GM18508 (cell line): ENCODE results near the gene MACO1.
"Not testable (repeated sequence)": the region's sequence is repeated elsewhere in the genome, so short reads cannot be mapped to it uniquely, and the experiment has no call there.

Source experiments
- ATAC-seq: cut with Tn5 transposase; IDR thresholded peaks from one replicate; pipeline ENCODE4 v1.9.1; 2021; ENCODE audit warnings: moderate number of reproducible peaks; ENCODE audit not compliant: insufficient read depth, unreplicated experiment

Gene MACO1

DNA sequence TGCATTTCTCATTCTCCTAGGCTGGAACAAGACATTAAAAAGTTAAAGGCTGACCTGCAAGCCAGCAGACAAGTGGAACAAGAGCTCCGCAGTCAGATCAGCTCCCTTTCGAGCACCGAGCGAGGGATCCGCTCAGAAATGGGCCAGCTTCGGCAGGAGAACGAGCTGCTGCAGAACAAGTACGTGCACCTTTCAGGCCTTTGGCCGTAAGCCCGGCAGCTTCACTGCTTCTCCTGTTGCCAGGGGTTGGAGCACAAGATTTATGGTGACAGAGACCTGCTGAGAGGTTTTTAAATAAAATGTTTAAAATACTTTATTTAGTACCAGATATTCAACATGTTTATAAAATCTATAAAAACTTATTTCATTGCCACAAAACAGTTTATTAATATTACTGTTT is 53.4 kb downstream of the MACO1 start:
- no peak for ATAC-seq

DNA sequence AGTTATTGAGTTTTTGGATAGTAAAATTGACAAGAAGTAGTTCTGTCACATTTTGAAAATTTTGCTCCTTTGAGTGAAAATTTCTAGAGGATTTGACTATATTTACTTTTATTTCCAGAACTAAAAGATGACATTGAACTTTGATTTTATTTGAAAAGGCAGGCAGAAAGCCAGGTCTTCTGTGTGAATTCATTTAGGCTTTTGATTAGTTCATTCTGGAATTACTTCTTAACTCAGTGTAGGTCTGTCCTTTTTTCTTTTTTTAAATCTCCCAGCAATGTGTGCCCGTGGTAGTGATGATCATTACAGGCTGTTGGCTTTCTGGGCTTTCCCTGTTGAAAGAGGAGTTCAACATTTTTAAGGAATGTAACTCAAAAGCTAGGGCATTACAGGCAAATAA is 53.8 kb downstream of the MACO1 start:
- no peak for ATAC-seq

DNA sequence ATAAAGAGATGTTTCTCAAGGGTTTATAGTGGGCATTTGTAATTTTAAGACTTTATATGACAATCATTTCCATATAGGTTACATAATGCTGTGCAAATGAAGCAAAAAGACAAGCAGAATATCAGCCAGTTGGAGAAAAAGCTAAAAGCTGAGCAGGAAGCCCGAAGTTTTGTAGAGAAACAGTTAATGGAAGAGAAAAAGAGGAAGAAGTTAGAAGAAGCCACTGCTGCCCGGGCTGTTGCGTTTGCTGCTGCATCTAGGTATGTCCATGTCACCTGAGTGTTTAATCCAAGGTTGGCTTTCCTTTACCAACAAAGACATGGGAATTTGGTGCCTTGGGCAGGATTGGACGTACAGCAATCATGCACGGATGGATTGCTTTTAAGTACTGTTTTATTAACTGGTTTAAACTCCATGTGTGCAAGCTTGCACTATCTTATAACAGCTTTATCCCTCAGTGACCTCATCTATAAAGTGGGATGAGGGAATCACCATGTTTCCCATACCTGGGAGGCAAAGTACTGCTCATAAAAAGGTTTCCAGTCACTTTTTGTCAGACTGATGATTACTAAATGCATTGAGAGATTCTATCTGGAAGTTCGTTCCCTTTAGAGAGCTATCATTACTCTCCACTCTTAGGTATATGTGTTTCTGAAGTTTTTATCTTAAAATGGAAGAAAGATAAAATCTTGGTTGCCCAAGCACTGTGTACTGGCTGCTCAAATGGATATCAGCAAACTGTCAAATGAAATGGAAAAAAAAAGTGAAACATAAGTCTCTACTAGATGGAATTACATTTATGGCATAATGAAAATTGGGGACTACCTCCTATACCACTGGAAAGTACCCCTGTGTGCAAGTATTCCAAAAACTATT is 55.1 kb downstream of the MACO1 start:
- ATAC-seq, result no peak

DNA sequence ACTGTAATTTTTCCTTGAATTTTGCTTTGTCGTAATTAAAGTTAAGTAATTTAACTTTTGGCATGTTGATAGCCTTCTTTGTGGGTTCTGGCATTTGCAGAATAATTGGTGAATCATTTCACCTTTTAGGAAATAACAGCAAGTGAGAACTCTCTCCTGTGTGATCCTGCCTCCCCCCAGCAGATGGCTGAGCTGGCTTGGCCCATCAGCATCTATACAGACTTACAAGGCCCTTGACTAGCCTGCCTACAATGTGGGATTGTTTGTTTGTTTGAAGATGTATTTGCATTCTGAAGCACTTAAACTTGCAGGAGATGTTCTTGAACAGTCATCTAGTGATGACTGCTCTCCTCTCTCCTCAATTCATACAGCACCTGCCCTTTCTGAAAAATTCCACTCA is 55.9 kb downstream of the MACO1 start:
- no peak for ATAC-seq

DNA sequence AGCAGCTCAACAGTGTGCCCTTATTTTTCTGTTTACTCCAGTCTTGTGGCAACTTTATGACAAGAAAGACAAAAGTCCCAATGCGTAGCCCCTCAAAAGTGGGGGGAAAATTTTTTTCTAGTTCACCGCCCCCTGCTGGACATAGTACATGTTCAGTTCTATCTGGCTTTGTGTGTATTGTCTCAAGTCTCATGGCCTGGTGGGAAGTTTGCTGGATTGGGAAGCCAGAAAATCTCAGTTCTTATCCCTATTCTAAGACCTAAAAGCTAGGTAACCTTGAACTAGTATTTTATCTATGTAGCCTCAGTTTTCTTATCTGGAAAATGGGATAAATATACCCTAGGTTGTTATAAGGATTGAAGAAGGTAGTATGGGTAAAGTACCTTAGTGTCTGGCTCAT is 56.9 kb downstream of the MACO1 start:
- ATAC-seq, result no peak

DNA sequence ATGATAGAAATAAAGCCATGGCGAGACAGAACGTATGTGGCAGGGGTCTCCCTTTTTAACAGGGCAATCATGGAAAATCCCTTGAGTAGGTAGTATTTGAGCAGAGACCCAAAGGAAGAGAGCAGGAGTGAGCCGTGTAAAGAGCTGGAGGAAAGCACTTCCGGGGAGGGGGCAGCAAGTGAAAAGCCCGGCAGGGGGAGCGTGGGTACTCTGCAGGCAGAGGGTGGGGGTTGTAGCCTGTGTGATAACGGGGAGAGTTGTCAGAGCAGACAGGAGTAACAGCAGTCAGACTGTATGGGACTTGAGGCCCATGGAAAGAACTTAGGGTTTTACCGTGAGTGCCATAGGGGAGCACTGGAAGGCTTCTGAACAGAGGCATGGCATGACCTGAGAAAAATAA is 61.6 kb downstream of the MACO1 start:
- no peak for ATAC-seq

DNA sequence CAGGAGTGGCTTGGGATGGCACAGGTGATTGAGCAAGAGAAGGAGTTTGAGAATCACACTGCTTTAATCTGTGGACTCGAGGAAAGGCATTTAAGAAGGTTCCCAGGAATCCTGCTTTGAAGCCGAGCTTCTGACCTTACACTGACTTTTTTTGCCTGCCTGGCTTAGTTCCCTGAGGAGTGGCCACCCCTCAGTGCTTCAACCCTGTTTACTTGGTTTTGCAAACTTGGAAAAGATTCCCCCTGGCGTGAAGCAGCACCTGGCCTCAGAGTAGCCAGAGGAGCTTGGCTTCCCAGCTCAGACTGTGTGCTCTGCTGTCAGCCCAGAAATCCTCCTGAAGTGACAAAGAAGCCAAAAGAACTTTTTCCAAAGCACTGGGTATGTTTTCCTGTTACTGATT is 64.3 kb downstream of the MACO1 start:
- ATAC-seq, result no peak

DNA sequence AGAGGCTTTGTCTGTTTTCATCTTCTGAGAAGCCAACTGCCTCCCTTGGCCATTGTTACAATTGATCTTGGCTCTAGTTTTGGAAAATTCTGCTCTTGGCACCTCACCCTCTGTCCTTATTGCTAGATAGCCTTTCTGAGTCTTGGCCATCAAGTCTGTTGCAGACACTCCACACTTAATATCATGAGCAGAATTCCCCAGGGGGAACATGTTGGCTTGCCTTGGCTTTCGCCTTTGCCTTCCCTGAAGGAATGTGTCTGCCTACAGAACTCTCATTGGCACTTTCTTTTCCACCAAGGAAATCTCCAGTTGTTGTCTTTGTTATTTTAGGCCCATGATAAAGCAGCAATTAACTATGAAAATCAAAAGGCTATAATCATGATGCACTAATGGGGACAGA is 70.0 kb downstream of the MACO1 start:
- no peak for ATAC-seq

DNA sequence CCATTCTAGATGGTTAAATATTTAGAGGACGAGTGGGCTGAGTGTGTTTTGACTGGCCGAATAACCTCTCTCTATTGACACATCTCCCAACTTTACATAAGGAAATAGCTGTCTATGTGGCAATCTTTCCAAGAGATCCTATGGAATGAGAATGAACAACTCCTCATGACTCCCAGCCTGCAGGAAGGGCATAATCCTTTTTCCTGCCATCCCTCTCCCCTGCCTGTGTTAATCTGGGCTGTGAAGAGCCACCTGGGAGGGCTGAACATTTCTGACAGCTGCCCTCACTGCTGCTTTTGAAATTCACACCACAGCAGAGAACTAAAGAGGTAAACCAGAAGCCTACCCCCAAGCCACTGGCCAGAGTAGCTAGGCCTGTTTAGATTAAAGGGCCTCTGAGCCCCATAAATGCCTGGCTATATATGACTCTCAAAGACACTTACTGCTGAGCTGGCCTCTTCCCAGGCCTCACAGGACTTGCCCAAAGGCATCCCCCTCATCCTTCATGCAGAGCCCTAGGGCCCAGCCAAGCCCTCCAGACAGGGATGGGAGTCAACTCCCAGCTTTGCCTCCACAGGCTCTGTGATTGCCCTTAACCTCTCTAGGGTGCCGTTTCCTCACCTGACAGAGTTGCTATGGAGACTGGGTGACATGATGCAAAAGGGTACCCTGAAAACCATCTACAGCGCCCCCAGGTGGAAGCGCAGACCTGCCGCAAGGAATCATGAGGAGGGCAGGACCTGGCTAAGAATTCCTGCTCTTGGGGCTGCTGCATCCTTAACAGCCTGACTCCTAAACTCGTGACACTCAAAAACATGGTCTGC is 70.8 kb downstream of the MACO1 start:
- ATAC-seq, result no peak

DNA sequence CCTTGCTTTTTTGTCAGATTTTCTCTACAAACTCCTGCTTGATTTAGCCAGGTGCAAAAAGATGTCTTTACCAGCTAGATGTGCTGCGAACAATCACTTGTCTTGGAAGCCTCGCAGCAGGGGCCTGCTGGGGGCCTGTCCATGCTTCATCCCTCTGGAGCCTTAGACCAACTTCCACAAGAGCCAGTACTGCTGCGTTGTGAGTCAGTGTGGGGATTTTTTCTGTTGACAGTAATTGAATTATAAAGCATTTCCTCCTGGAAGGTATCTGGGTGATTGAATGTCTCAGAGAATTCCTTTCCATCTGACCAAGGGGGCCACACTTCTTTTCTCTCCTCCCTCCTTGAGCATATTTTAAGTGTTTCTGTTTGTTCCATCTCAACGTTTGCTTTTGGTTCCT is 72.3 kb downstream of the MACO1 start:
- no peak for ATAC-seq

DNA sequence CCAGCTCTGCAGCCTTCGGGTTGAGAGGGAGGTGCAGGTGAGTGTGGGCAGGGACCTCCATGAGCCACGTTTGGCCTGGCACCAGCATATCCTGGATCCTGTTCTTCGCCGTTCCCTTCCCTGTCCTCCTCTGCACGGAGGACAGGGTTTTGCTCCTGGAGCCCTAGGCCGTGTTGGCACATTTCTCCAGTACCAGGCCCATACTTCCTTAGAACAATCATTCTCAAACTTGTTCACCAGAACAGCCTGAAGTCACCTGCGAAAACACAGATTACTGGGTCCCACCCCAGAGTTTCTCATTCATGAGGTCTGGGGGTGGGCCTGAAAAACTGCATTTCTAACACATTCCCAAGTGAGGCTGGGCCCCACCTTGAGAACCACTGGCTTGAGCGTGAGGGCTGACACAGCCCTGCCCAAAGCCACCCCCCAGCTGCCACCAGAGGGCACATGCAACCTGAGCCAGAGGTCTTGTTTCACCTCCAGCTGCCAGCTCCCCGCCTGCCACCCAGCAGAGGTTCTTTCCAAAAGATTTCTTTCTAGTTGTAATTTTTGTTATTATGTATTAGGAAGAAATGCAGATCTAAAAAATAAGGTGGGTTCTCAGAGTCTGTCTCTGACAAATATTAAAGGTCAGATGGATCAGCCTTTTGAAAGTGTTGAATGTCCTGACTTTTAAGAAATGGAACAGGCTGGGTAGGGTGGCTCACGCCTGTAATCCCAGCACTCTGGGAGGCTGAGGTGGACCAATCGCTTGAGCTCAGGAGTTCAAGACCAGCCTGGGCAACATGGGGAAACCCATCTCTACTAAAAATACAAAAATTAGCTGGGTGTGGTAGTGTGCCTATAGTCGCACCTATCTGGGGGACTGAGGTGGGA is 73.1 kb downstream of the MACO1 start:
- no peak for ATAC-seq

DNA sequence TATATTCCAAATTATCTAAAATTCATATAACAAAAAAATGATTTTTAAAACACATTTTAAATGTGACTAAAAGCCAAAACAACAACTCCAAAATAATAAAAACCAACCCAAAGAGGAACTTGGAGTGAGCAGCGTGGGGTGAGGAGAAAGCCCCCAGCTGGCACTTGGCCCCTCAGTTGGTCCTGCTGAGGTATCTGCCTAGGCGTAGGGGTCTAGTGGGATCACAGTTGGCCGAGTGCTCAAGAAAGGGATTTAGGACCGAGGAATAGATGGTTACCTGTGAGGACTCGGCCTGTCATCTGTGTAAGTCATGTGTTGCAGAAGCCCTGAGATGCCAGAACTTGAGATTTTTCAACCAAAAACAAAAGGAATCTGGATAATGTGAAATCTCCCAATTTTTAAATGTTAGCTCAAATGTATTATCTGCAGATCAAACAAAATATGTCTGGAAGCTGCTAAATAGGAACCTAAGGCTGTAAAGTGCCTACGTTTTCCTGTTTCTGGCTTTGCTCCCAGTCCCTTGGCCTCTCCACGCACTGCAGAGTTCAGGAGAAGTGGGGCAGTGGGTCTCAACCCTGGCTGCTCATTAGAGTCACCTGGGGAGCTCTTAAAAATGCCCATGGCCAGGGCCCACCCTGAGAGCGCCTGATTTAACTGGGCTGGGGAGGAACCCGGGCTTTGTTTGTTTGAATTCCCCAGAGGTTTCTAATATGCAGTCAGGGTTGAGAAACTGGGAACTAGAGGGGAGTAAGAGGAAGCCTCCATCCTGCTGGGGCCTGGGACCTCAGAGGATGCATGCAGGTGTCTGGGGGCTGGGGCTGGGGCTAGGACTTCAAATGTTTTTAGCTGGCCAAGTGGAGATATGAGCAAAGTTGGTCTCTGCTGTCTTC is 74.3 kb downstream of the MACO1 start:
- ATAC-seq, result no peak

DNA sequence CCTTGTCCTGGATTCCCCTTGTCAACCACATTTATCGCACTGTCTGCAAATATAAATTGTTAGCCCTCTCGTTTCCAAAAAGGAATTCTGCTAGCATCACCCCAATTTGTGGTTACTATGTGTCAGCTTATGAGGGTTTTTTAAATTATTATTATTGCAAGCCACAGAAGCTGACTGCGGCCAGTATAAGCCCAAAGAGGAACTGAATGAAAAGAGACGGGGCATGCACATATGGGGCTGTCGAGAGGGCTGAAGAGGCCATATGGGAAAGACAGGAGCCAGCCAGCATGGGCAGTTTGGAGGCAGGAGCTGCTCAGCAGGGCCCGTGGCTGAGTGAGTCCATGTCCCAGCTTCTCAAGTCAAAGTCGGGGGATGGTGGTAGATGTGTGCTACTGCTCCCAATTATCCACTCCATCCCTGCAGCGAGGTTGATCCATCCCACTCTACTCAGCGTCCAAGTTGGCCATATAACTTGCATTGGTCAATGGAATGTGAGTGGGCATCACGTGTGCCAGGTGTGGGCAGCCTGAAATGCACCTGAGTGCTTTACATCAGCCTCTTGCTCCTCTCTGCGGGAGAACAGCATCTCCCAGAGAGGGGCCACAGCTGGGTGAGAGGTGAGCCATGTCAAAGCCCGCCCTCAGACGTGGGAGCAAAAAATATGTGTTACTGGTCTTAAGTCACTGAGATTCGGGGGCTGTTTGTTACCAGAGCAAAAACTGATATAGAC is 75.1 kb downstream of the MACO1 start:
- ATAC-seq, result no peak

DNA sequence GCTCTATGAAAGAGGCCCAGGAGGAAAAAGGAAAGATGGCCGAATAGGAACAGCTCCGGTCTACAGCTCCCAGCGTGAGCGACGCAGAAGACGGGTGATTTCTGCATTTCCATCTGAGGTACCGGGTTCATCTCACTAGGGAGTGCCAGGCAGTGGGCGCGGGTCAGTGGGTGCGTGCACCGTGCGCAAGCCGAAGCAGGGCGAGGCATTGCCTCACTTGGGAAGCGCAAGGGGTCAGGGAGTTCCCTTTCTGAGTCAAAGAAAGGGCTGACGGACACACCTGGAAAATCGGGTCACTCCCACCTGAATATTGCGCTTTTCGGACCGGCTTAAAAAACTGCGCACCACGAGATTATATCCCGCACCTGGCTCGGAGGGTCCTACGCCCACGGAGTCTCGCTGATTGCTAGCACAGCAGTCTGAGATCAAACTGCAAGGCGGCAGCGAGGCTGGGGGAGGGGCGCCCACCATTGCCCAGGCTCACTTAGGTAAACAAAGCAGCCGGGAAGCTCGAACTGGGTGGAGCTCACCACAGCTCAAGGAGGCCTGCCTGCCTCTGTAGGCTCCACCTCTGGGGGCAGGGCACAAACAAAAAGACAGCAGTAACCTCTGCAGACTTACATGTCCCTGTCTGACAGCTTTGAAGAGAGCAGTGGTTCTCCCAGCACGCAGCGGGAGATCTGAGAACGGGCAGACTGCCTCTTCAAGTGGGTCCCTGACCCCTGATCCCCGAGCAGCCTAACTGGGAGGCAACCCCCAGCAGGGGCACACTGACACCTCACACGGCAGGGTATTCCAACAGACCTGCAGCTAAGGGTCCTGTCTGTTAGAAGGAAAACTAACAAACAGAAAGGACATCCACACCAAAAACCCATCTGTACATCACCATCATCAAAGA is 76.1 kb downstream of the MACO1 start:
- ATAC-seq, result not testable (repeated sequence)

DNA sequence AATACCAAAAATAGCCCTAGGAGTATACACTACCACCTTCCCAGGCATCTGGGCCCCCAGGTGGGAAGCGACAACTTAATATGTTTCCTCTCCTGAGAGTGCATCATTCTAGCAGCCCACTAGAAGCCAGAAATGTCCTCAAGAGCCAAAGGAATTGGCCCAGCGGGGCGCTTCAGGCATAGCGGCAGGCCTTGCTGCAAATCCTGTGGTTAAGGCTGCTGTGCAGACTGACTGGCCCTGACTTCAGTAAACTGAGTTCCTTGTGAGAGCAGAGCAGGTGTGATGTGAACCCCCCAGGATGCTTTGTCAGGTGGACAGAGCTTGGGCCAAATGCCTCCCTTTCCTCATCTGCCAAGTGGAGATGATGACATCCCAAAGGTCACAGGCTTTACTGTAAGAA is 83.0 kb downstream of the MACO1 start:
- ATAC-seq, result no peak

DNA sequence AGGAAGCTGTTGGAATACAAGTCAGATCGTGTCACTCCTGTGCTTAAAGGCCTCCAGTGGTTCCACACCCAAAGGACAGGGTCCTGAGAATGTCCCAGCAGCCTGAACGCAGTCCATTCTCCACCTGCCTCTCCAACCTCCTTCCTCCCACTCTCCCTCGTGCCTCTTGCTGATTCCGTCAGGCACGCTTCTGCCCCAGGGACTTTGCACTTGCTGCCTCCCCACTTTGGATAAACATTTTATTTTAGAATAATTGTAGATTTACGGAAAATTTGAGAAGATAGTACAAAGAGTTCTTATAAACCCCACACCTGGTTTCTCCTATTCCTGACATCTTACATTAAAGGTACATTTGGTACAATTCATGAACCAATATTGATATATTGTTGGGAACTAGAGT is 84.3 kb downstream of the MACO1 start:
- ATAC-seq, result no peak

DNA sequence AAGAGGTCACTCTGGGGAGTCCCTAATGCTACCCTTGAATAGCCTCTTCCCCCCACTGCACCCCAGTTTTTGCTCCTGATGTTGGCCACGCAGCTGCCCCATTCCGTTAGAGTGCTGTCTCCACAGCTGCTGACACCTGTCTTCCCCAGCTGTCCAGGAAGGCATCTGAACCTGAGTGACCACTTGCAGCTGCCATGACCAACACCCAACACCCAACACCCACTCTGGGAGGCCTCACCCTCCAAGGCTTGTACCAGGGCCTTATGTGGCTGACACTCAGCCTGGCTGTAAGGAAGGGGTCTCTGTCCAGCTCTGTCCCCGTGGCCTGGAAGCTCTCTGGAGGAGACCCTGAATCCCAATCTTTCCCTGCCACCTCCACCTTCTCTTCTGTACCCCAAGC is 86.0 kb downstream of the MACO1 start:
- ATAC-seq, result no peak
